Gastroesophageal sphincter (tissue), 3 donors: ENCODE data around the gene PIP5KL1.

ENCODE experiments used
- CTCF ChIP-seq, 4 experiments: fragments of 200-600 bp in 2 of 4; fragments of 450-650 bp in 2 of 4; sonication (generic) in 1 of 4; IDR thresholded peaks; one replicate each; pipeline ENCODE4 v1.5.1; 2017 to 2019; ENCODE audit warnings: antibody characterized with exemption in 4 of 4, mild to moderate bottlenecking in 2 of 4, moderate library complexity in 2 of 4
- EP300 ChIP-seq: sonication (generic); formaldehyde crosslinking; IDR thresholded peaks from one replicate; pipeline ENCODE4 v1.6.1; 2017; ENCODE audit warnings: antibody characterized with exemption, mild to moderate bottlenecking
- POLR2A ChIP-seq, 2 donors: fragments of 450-650 bp; IDR thresholded peaks; one replicate each; pipeline ENCODE4 v1.6.1; 2017; ENCODE audit warnings: antibody characterized with exemption in 2 of 2, mild to moderate bottlenecking in 2 of 2, moderate library complexity in 1 of 2
- POLR2AphosphoS5 ChIP-seq: sonication (generic); formaldehyde crosslinking; IDR thresholded peaks from one replicate; pipeline ENCODE4 v1.6.1; 2017; ENCODE audit warnings: antibody characterized with exemption

DNA sequence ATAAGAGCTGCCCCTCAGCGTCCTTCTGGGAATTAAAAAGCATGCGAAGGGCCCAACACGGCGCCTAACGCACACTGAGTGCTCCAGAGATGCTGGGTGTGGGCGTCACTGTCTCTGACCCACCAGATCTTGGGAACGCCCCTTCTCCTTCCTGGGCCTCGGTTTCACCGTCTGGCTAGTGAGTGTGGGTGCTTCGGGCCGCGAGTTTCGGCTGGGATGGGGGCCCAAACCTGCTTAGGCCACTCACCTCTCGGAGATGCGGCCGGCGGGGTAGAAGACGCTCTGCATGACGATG lies 3.7 kb downstream of the PIP5KL1 start:
- no peak for TF ChIP-seq CTCF (IDR thresholded peaks at IDR 0.05)
- no peak for TF ChIP-seq POLR2AphosphoS5
- no peak for TF ChIP-seq EP300
- no peak for TF ChIP-seq POLR2A (IDR thresholded peaks at IDR 0.05)
